T-helper 1 cell treated with Interleukin-12 subunit alpha and Interleukin-12 subunit beta and Interleukin-4 antibody, amounts not matched to agents 30 ng/mL and 1 ng/mL, for 36 hours (primary cell): Measurements from ENCODE around the gene PITPNM3. TPM values are rescaled to one million over a fixed set of nuclear protein-coding genes. Genes with fewer than 3 reads are reported as not detected.

ENCODE experiments used
- intact Hi-C: fragments of 100-400 bp; cut with micrococcal nuclease; formaldehyde crosslinking; loops from one replicate; pipeline ENCODE4 v1.15.1; 2024
- total RNA-seq: library from RNA; stranded (reverse); gene quantifications from 2 replicates; pipeline ENCODE4 v1.2.3, GENCODE V29; 2022

PITPNM3 gene
- total RNA-seq, 1 donor from 2014 or later = 0.83 TPM

DNA sequence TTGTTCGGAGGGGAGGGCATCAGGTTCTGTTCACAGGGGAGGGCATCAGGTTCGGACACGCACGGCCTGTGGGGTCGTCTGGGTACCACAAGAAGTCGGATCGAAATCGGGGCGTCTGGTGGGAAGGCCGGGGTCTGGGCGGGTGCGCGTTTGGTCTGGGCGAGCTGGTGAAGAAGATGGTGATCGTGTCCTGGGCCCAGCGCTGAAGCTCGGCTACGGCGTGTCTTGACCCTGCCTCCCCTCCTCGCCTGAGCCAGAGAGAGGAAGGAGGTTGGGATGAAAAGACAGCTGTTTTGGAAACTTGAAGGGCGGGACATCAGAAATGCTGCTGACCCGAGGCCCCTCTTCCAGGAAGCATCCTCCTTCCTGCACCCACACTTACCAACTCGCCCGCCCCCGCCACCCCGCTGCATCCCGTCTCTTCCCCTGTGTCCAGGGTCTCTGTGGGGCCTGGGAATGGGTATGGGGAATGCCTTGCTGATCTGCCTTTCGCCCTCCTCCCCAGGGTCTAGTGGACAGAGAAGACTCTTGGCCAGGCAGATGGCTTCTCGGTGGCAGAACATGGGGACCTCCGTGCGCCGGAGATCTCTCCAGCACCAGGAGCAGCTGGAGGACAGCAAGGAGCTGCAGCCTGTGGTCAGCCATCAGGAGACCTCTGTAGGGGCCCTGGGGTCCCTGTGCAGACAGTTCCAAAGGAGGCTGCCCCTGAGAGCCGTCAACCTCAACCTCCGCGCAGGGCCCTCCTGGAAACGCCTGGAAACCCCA lies 111.6 kb downstream of the PITPNM3 start:
- intact Hi-C loops = loop anchor here (1.0 to 5.0 kb wide), 6 partner anchors 17 to 1252 kb away; partner anchors contain the start of genes C1QBP, DERL2, KIAA0753 and MIS12

DNA sequence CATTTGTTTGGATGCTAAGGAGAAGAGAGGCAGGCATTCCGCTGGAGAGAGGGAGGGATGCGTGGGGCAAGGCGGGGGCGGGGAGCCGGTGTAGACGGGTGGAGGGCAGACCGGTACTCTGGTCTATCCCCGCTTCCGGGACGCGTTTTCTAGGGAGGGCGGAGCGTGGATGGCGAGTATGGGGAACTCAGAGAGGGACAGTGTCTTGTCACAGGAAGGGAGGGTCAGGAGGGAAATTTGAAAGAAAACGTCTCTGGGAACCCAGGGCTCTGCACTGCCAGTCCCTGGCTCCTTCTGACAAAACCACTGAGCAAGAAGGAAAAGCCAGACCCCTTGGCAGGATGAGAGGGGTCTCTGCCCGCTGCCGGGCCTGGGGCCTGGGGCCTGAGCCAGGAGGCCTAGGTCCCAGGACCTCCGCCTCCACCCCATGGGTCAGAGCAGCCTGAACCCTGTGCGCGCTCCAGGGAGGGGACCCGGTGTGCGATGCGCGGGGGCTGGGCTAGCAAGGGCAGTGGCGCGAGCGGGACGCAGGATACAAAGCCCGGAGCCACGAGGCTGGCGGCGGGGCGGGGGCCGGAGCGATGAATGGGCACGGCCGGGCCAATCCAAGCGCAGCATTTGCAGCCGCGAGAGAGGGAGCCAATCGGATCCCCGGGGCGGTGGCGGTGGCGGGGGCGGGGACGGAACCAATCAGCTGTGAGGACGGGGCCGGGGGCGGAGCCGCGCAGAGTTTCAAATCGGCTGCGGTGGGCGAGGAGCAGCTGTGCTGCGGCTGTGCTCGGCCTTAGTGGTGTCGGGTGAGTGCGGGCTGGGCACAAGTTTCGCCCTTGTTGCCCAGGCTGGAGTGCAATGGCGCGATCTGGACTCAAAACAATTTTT lies 112.4 kb downstream of the PITPNM3 start, which contains the start of gene PIMREG:
TSS of gene PIMREG (plus strand) at position 764 of the 879 bp plus-strand sequence. CDS start 656 bp downstream, outside the sequence.
- intact Hi-C loops = loop anchor here (1.0 to 5.0 kb wide), 7 partner anchors 17 to 1252 kb away; partner anchors contain the start of genes C1QBP, DERL2, KIAA0753 and MIS12

DNA sequence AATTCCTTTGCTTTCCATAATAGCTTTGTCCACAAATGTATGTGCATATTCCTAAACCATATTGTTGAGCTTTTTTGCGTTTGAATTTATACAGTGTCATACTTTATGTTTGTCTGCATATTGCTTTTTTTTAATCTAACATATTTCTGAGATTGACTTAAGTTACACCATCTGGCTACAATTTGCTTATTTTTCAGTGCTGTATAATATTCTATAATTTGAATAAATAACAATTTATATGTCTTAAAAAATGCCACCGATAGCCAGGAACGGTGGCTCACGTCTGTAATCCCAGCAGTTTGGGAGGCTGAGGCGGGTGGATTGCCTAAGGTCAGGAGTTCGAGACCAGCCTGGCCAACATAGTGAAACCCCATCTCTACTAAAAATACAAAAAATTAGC lies 113.6 kb downstream of the PITPNM3 start:
- intact Hi-C loops = loop anchor here (1.0 to 5.0 kb wide), 5 partner anchors 200 to 1250 kb away; partner anchors contain the start of genes C1QBP, KIAA0753, TXNDC17 and XAF1

DNA sequence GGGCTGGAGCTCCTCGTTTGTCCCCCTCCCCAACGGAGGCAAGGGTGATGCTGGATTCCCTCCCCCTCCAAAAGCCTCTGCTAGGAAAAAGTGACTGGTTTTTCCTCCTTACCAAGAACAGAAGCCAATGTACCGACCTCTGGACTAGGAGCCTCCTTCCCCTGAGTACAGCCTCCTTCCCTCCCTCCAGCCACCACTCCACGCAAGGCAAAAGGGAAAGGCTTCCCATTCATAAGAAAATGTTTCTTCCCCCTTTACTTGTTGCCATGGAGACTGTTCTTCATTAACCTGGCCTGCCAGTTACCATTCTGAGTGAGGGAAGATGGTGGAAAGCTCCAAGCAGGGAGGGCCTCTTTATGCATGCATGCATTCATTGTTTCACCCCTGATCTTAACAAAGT lies 116.4 kb downstream of the PITPNM3 start:
- intact Hi-C loops = loop anchor here (5.0 kb wide), 7 partner anchors 202 to 1248 kb away; partner anchors contain the start of genes C1QBP, KIAA0753, NUP88 and TXNDC17

DNA sequence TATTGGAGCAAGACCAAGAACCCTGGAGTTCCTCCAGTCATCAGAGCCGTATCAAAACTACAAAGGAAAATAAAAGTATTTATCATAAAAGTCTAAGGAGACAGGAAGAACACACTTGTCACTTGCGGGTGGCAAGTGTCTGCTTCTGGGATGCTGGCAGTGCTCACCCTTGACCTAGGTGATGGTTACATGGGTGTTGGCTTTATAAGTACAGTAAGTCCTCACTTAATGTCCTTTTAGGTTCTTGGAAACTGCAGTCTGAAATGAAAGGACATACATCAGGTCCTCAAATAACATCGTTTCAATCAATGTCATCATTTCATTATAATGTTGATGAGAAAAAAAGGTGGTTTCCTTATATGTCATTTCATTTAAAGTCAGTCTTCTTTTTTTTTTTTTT lies 118.4 kb downstream of the PITPNM3 start:
- intact Hi-C loops = loop anchor here (5.0 kb wide), 3 partner anchors 731 to 1191 kb away; partner anchors contain the start of gene NUP88

DNA sequence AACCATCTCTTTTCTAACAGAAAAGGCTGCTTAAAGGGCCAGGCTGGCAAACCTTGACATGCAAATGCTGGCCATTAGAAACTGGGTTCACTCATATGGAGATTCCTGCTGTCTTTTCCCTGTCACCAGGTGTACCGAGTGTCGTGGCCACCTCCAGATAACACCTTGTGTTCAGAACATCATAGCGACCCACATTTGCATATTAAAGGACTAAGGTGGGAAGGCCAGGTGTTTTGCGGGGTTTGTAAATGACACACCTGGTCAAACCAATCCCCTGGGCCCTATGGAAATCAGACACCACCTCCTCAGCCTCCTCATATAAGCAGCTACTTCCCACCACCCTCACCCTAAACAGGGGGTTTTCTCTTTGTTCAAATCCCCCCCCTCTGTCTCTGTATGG lies 118.9 kb downstream of the PITPNM3 start:
- intact Hi-C loops = loop anchor here (5.0 kb wide), 3 partner anchors 730 to 1190 kb away; partner anchors contain the start of gene NUP88

DNA sequence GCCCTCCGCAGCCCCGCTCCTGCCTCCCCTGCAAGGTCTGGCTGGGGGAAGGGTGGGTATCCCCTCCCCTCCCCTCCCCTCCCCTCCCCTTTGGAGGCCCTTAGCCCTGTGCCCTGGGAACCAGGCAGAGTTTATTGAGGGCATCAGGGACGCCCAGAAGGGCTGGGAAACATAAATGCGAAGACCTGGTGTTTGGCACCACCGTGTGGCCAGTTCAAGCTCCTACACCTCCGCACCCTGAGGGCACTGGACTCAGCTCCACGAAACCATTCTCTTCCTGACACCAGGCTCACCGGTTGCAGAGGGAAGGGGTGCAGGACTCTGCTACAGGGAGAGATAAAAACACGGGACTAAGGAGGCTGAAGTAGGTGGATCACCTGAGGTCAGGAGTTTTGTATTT lies 120.4 kb downstream of the PITPNM3 start:
- intact Hi-C loops = loop anchor here (1.0 to 5.0 kb wide), 6 partner anchors 9 to 1189 kb away; partner anchors contain the start of gene NUP88

DNA sequence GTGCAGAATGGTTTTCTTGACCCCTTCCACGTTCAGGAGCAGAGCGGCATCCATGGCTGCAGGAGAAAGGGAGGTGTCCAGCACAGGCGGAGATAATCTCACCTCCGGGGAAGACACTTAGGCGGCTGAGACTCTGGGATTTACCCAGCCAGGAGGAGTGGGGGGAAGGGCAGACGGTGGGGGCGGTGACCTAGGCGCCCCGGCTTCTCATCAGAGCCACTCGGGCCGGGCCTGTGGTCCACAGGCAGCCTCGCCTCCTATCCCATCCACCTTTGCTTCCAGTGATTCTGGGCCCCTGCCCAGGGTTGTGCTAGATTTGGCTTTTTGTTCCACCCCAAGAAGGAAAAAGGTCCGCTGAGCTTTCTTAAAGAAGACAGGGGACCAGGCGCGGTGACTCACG lies 121.3 kb downstream of the PITPNM3 start, which contains the start of gene AIPL1:
TSS of gene AIPL1 (minus strand) at position 71 of the 400 bp plus-strand sequence. CDS start at position 54, 17 bp downstream.
- intact Hi-C loops = loop anchor here (5.0 kb wide), 3 partner anchors 728 to 1188 kb away; partner anchors contain the start of gene NUP88

DNA sequence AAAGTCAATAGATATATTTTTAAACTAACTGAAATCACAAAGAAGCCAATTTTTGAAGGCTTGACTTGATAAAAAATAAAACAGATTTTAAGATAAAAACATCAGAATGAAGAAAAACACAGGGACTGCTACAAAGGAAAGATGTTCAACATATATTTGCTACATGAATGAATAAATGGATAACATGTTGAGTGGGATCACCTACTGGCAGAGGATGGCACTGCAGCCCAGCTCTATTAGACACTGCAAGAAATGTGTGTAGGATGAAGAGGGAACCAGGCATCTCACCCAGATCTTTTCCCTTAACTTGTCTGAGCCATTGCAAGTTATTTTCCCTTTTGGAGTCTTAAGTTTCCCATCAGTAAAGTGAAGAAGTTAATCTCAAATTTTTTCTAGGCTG lies 125.6 kb downstream of the PITPNM3 start:
- intact Hi-C loops = no loop called here

DNA sequence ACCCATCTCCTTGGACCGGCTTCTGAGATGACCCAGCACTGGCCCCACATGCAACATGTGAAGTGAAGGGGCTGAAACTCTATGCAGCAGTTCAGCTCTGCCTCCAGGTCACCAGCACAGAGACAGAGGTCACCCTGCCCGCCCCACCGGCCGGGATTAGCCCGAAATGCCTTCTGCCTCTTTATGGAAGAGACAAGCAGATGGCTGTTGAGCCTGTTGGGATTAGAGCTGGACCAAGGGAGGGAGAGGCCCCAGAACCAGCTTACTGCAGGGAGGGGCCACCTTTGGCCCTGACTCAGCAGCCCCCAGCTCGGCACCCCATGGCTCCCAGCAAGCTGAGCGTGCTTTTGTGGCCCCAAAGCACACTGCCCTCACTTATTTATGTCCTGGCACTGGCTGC lies 127.1 kb downstream of the PITPNM3 start:
- intact Hi-C loops = loop anchor here (5.0 to 10.0 kb wide), 2 partner anchors 204 to 917 kb away; no protein-coding TSS in a partner anchor

DNA sequence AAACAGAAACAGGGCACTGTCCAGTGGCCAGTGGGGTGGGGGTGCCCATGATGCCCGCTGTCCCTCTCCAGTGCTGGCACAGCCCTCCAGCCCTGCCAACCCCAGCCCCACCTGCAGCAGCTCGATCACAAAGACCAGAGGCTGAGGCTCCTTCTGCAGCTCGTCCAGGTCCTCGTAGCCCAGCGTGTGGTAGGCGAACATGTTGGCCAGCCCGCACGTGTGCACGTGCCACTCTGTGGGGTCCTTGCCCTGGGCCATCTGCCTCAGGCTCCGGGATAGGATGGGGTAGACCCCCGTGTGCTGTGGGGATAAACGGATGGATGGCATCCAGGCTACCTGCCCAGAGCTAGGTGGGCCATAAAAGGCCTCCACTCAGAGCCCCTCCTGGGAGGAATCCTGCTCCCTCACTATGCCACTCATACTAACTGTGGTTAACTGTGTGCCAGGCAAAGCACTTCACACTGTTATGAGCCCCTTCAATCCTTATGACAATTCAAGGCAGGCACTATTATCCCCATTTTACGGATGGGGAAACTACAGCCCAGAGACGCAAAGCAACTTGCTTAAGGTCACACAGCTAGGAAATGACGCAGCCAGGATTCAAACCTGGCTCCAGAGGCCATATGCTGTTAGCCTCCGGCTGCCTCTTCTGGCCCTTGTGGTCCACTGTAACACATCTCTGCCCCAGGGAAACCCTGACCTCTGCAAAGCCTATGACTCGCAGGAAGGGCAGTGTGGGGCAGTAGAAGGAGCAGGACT lies 128.0 kb downstream of the PITPNM3 start:
- intact Hi-C loops = loop anchor here (5.0 to 10.0 kb wide), 2 partner anchors 204 to 916 kb away; no protein-coding TSS in a partner anchor

DNA sequence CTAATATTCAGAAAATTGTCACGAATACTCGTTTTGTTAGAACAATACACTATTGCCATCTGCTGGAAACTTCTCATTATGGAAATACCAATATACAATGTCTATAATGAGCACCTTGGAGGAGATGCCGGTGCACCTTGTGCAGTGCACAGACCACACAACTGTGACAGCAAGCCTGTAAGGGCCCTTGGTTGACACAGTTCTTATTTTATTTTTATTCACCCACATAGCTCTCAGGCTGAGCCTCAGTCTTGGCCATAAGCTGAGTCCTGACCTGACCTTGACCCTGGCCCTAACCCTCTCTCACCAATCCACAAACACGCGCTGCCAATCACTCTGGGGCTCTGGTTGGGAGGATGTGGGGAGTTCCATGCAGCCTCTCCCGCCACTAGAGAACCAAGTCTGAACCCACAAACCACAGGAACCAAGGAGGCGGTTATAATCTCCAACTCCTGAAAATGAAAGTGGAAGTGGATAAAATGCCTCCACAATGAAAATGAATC lies 129.0 kb downstream of the PITPNM3 start:
- intact Hi-C loops = loop anchor here (1.0 to 10.0 kb wide), 6 partner anchors 9 to 941 kb away; partner anchors contain the start of genes DERL2, MIS12, NLRP1 and PIMREG

DNA sequence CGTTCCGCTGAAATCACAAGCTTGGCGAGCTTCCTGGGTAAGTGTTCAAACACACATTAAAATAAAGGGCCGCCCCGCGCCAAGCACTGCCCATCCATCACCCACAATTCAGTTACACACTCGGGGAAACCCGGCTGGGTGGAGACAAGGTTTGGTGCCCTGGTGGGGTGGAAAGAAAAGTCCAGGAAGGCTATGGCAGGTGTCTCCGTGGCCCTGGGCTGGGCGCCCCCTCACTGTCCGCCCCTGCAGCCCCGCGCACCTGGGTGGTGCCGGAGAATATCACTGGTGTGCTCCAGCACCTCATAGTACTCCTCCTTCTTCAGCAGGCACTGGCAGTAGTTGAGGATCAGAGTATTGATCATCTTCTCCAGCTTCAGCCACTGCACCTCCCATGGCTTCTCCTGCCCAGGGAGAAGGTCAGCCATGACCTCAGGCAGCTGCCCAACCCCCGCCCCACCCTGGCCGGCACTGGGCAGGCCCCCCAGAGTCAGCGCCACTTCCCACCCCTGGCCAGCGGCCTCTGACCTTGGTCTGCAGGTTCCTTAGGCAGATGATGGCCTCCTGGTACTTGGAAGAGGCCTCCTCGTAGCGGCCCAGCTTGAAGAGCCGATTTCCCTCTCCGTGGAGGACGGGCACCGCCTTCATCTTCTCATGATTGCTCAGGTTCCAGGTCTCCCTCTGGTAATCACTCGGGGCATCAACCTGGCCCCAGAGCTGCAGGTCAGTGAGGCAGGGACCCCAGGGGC lies 129.8 kb downstream of the PITPNM3 start:
- intact Hi-C loops = loop anchor here (1.0 to 10.0 kb wide), 6 partner anchors 10 to 940 kb away; partner anchors contain the start of genes DERL2, MIS12, NLRP1 and PIMREG

DNA sequence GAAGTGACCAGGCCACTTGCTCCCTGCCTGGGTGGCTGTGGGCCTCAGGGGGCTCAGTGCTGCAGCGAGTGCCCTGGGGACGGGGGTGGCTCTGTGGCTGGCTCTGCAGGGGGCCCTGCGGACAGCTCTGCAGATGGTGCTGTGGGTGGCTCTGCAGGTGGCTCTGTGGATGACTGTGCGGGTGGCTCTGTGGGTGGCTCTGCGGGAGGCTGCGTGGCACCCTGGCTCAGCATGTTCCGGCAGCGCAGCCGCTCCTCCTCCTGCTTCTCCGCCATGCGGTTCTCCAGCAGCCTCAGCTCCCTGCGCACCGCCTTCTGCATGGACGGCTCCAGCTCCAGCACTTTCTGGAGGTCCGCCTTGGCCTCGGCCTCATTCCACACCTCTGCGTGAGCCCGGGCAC lies 130.9 kb downstream of the PITPNM3 start:
- intact Hi-C loops = loop anchor here (5.0 to 10.0 kb wide), 2 partner anchors 201 to 913 kb away; no protein-coding TSS in a partner anchor

DNA sequence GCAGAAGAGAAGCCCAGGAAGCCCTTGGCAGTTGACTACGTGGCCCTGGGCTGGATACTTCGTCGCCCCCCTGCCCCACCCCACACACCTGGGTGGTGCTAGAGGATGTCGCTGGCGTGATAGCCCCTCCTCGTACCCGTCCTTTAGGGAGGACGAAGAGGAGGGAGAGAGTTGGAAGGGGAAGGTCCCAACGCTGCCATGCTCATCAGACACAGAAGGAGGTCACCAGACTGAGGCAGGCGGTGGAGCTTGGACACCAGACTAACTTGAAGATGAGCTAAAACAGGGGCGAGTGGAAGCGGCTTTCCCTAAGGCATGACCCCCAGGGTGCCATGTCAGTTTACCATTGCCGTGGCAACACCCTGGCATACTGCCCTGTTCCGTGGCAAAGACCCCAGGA lies 132.4 kb downstream of the PITPNM3 start:
- intact Hi-C loops = loop anchor here (5.0 to 10.0 kb wide), 4 partner anchors 199 to 1177 kb away; no protein-coding TSS in a partner anchor

DNA sequence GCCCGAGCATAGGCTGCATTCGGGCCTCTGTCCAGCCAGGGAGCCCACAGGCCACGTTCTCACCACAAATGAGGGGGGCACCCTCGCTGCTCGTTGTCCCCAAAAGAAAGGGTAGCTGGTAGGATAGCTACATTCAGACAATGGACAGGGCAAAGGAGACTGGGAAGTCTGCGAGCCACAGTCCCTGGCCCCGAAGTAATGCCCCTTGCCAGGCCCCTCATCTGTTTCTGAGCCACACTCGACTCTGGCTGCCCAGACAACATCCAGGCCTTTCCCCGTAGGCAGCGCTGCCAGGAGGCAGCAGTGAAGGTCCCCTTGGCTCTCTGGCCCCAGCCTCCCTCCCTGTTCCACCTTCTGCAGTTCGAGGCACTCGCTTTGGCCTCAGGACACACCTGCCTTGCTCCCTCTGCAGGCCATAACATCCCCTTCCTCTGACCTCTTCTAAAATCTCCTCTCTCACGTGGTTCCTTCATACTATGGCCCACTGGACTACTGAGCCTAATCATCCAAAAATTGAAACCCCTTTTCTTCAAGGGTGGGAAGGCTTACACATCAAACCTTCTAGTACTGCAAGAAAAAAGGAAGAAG lies 133.6 kb downstream of the PITPNM3 start:
- intact Hi-C loops = loop anchor here (1.0 to 10.0 kb wide), 6 partner anchors 198 to 1175 kb away; no protein-coding TSS in a partner anchor

DNA sequence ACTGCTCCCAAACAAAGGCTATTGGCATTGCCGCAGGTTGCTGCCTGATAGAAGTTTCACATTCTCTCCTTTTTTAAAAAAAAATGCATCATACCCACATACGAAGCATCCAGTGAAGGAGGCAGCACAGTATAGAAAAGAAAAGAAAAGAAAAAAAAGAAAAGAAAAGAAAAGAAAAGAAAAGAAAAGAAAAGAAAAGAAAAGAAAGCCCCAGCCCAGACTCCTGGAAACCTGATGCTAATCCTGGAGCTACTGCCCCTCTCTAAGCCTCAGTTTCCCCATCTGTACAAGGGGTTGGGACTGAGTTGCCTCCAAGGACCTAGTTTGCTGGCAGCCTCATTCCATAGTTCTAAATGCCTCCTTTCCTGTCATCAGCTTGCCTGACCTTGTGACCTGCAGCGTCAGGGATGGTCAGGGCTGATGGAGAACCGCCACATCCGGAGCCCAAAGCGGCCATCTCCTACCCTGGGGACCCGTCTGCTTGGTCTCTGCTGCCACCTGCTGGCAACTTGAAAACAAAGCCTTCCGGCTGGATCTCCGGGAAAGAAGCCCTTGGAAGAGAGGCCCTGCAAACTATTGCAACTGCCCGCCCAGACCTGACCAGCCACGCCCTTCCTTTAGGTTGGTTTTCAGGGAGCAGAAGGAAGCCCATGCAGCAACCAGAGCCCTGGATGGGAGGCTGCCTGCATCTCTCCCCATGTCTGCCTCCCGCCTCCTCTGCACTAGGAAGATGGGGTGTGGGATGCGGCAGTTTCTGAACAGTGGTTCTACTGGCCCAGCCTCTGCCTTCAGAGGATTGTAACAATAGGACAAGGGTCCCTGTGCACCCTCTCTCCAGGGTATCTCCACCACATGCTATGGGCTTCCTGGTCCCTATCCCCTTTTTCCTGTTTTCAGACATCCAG lies 134.4 kb downstream of the PITPNM3 start:
- intact Hi-C loops = loop anchor here (1.0 to 10.0 kb wide), 6 partner anchors 197 to 1175 kb away; no protein-coding TSS in a partner anchor
